ENCODE data around the gene TEAD1.

TEAD1 gene

GRCh38 chr11:12655842-12656241, 18.4 kb upstream of the TEAD1 start:
- no peaks in the 10 kb centered on the region for H3K27me3 Mint-ChIP-seq (ENCODE audit: low read depth)
- H3K4me3 Mint-ChIP-seq, result no peak overlapping the region
- no peaks in the 10 kb centered on the region for H3K36me3 Mint-ChIP-seq (ENCODE audit: low read depth)
- TF ChIP-seq CTCF (IDR thresholded peaks at IDR 0.05; ENCODE audit: unreplicated experiment in 3 of 3), result no peak
- no peaks in the 10 kb centered on the region for H3K4me1 Mint-ChIP-seq
- H3K9me3 Mint-ChIP-seq, result peaks cover 24% of the 10 kb centered on the region
- no peak overlapping the region for H3K27ac Mint-ChIP-seq

- no peak for TF ChIP-seq CTCF (IDR thresholded peaks at IDR 0.05; ENCODE audit: unreplicated experiment in 3 of 3)
- Mint-ChIP-seq H3K27ac (no peak overlapping the region), H3K4me3 (no peak overlapping the region), H3K36me3 (ENCODE audit: low read depth) (no peaks in the 10 kb centered on the region), H3K4me1 (no peaks in the 10 kb centered on the region), H3K27me3 (ENCODE audit: low read depth) (no peaks in the 10 kb centered on the region), H3K9me3 (peaks cover 24% of the 10 kb centered on the region)
Measured at GRCh38 chr11:12657336-12657735, 16.9 kb upstream of the TEAD1 start.

GRCh38 chr11:12657981-12658380, 16.2 kb upstream of the TEAD1 start:
- Mint-ChIP-seq H3K27me3 (ENCODE audit: low read depth) (no peaks in the 10 kb centered on the region), H3K36me3 (ENCODE audit: low read depth) (no peaks in the 10 kb centered on the region), H3K9me3 (peaks cover 21% of the 10 kb centered on the region), H3K4me3 (no peak overlapping the region), H3K4me1 (no peaks in the 10 kb centered on the region), H3K27ac (no peak overlapping the region)
- no peak for TF ChIP-seq CTCF (IDR thresholded peaks at IDR 0.05; ENCODE audit: unreplicated experiment in 3 of 3)

GRCh38 chr11:12662101-12662689, 12.0 kb upstream of the TEAD1 start:
- Mint-ChIP-seq H3K4me1 (no peaks in the 10 kb centered on the region), H3K4me3 (no peak overlapping the region), H3K36me3 (ENCODE audit: low read depth) (no peaks in the 10 kb centered on the region), H3K27me3 (ENCODE audit: low read depth) (peaks cover 4% of the 10 kb centered on the region), H3K27ac (no peak overlapping the region), H3K9me3 (peaks cover 13% of the 10 kb centered on the region)
- TF ChIP-seq CTCF (IDR thresholded peaks at IDR 0.05; ENCODE audit: unreplicated experiment in 3 of 3), result no peak

- no peaks in the 10 kb centered on the region for H3K36me3 Mint-ChIP-seq (ENCODE audit: low read depth)
- H3K27me3 Mint-ChIP-seq (ENCODE audit: low read depth), result peaks cover 4% of the 10 kb centered on the region
- peaks cover 11% of the 10 kb centered on the region for H3K9me3 Mint-ChIP-seq
- no peak overlapping the region for H3K4me3 Mint-ChIP-seq
- no peak overlapping the region for H3K27ac Mint-ChIP-seq
- no peak for TF ChIP-seq CTCF (IDR thresholded peaks at IDR 0.05; ENCODE audit: unreplicated experiment in 3 of 3)
- H3K4me1 Mint-ChIP-seq, result peaks cover 6% of the 10 kb centered on the region
Measured at GRCh38 chr11:12664385-12664784, 9.8 kb upstream of the TEAD1 start.

GRCh38 chr11:12666915-12667314, 7.3 kb upstream of the TEAD1 start:
- Mint-ChIP-seq H3K4me1 (peaks cover 9% of the 10 kb centered on the region), H3K9me3 (peaks cover 8% of the 10 kb centered on the region), H3K36me3 (ENCODE audit: low read depth) (no peaks in the 10 kb centered on the region), H3K4me3 (no peak overlapping the region), H3K27ac (no peak overlapping the region), H3K27me3 (ENCODE audit: low read depth) (peaks cover 4% of the 10 kb centered on the region)
- no peak for TF ChIP-seq CTCF (IDR thresholded peaks at IDR 0.05; ENCODE audit: unreplicated experiment in 3 of 3)

All from nephron (organoid).